Lung (tissue), 12 donors: ENCODE measurements around the gene CFAP410. TPM values are rescaled to one million over a fixed set of nuclear protein-coding genes. Genes with fewer than 3 reads are reported as not detected.

Source experiments
- ATAC-seq: fragments of 200-7000 bp; cut with Tn5 transposase; one replicate; pipeline ENCODE4 v1.9.1; 2020; ENCODE audit warnings: moderate number of reproducible peaks; ENCODE audit not compliant: insufficient read depth, low FRiP score
- DNase-seq, 3 donors: peaks; one replicate each; pipeline ENCODE4 v3.0.0-alpha.2; 2013 to 2017
- H3K27ac ChIP-seq, 2 donors: one replicate each; pipeline ENCODE4 v1.5.1; 2013; ENCODE audit warnings: mild to moderate bottlenecking in 2 of 2, moderate library complexity in 2 of 2, control low read depth in 1 of 2, inconsistent platforms in 1 of 2, low read depth in 1 of 2, low read length in 1 of 2
- H3K27me3 ChIP-seq, 3 donors: one replicate each; pipeline ENCODE4 v1.5.1; 2013; ENCODE audit warnings: low read length in 2 of 3; ENCODE audit not compliant: control insufficient read depth in 3 of 3, insufficient read depth in 3 of 3
- H3K36me3 ChIP-seq, 4 donors: one replicate each; pipeline ENCODE4 v1.5.1; 2013; ENCODE audit warnings: low read length in 4 of 4, mild to moderate bottlenecking in 1 of 4, moderate library complexity in 1 of 4; ENCODE audit not compliant: control insufficient read depth in 4 of 4, insufficient read depth in 4 of 4
- H3K4me1 ChIP-seq, 5 donors: one replicate each; pipeline ENCODE4 v1.5.1; 2013; ENCODE audit warnings: low read length in 5 of 5, mild to moderate bottlenecking in 2 of 5, moderate library complexity in 1 of 5; ENCODE audit not compliant: control insufficient read depth in 5 of 5, insufficient read depth in 5 of 5
- H3K4me3 ChIP-seq: one replicate; pipeline ENCODE4 v1.5.1; 2013; ENCODE audit warnings: mild to moderate bottlenecking, control low read depth, moderate library complexity
- H3K9ac ChIP-seq, 2 donors: one replicate each; pipeline ENCODE4 v1.5.1; 2013; ENCODE audit warnings: low read length in 2 of 2, control low read depth in 1 of 2; ENCODE audit not compliant: insufficient read depth in 1 of 2
- H3K9me3 ChIP-seq, 4 donors: one replicate each; pipeline ENCODE4 v1.5.1; 2013; ENCODE audit warnings: low read length in 3 of 4, mild to moderate bottlenecking in 1 of 4, moderate library complexity in 1 of 4; ENCODE audit not compliant: control insufficient read depth in 4 of 4, insufficient read depth in 3 of 4
- CTCF ChIP-seq: IDR thresholded peaks from 2 replicates; pipeline ENCODE4 v1.5.1; 2012; ENCODE audit warnings: mild to moderate bottlenecking; ENCODE audit errors: control extremely low read depth, extremely low read depth
- WGBS, 2 donors: extraction: QIAGEN DNeasy Blood & Tissue Kit; methylation state at CpG; one replicate each; pipeline ENCODE4 v1.1.7; 2013; 5-methylcytosine and 5-hydroxymethylcytosine counted together
- polyA plus RNA-seq, 2 donors: library from polyadenylated mRNA; stranded (reverse); fragments of 200-250 nt; gene quantifications; one replicate each; pipeline ENCODE4 v1.2.1, GENCODE V29; 2013
- total RNA-seq, 2 donors: library from RNA; depleted of rRNA in 1 of 2; stranded (reverse); fragments of >200 nt in 1 of 2; gene quantifications; one replicate each; pipeline ENCODE4 v1.2.1, GENCODE V29; 2014 to 2021
- donor health status: control.
- donor health status: control.
- donor health status: Bipolar disorder and iron deficiency.
- donor health status: healthy.
- donor health status: DM: yes; HTN: yes; CAD: no.

CFAP410 gene
- total and polyA plus RNA-seq, 4 donors, result 24.3 to 72.7 (median 39.5) TPM

DNA sequence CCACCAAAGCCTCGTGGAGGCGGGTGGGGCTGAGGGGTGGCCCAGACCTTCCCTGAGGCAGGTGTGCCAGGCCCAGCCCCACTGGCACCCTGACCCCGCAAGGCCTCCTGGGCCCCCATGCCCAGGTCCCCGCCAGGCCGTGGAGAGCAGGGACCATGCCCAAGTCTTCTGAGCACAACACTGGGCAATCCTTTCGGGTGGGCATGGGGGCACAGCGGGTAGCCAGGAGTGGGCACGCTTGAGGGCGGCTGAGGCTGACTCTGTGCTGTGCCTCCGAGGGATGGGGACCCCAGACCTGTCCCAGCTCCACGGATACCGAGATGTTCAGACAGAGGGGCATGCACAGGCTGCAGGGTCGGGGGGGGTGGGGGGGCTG lies 12.9 kb downstream of the CFAP410 start:
- TF ChIP-seq CTCF, result no peak
- peaks cover 0 to 79% (median 7%) of the 10 kb centered on the region in 4 donors for H3K36me3 ChIP-seq

DNA sequence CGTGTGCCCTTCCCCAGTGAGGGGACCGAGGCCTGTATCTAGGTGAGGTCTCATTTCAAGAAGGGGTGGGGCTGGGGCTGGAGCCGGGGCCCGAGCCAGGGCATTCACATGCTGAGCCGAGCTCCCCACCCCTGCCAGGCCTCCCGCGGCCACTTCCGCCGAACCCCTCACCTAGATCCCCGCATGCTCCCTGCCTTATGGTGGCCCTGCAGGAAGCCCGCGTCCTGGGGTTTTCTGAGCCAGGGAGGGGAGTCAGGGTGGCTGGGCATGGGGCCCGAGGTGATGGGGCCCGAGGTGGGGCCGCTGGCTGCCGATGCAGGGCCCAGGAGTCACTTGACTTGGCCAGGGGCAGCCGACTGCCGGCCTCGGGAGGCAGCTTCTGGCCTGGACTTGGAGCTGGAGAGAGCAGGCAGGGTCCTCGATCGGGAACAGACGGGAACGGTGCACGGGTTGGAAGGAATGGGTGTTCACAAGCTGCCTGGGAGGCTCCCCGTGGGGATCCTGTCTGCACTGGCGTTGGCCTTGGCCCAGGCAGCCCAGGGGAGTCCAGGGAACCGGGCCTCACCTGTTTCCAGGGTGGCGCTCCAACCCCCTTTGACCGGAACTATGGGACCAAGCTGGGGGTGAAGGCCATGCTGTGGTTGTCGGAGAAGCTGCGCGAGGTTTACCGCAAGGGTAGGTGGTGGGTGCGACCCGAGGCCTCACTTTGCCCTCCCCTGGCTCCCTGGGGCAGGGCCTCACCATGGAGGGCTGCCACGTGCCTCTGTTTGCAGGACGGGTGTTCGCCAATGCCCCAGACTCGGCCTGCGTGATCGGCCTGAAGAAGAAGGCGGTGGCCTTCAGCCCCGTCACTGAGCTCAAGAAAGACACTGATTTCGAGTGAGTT lies 13.6 kb downstream of the CFAP410 start:
- Histone ChIP-seq H3K36me3 (peaks cover 0 to 77% (median 7%) of the 10 kb centered on the region in 4 donors), H3K9me3 (no peaks in the 10 kb centered on the region), H3K4me1 (no peaks in the 10 kb centered on the region), H3K9ac (no peak overlapping the region), H3K27me3 (no peaks in the 10 kb centered on the region), H3K27ac (no peak overlapping the region), H3K4me3 (no peak overlapping the region)
- DNase-seq (no peak), ATAC-seq (no peak)
- WGBS, 2 donors, result 93 to 95% methylated on average over 44 of the region's 44 CpGs
- no peak for TF ChIP-seq CTCF

More for the DNA sequence above, 12.9 kb downstream of the CFAP410 start:
- no peak for DNase-seq
- WGBS, 2 donors, result 91 to 97% methylated on average over 12 to 13 of the region's 13 CpGs
- Histone ChIP-seq H3K4me1 (no peaks in the 10 kb centered on the region), H3K9me3 (no peaks in the 10 kb centered on the region), H3K27me3 (no peaks in the 10 kb centered on the region), H3K4me3 (no peak overlapping the region), H3K9ac (no peak overlapping the region), H3K27ac (no peak overlapping the region)
- ATAC-seq, result no peak

DNA sequence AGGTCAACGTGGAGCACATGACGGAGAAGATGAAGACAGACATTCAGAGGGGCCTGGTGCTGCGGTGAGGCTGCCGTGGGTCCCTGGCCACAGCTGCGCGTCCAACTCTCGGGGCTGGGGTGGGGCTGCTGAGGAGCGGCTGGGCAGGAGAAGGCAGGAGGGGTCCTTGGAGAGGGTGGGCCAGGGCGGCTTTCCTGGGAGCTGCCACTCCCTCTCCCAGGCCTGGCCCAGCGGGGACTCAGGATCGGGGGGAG lies 14.4 kb downstream of the CFAP410 start:
- WGBS, 2 donors, result 94 to 97% methylated on average over 11 of the region's 11 CpGs
- Histone ChIP-seq H3K4me1 (no peaks in the 10 kb centered on the region), H3K4me3 (no peak overlapping the region), H3K9ac (no peak overlapping the region), H3K27ac (no peak overlapping the region), H3K36me3 (peaks cover 0 to 76% (median 9%) of the 10 kb centered on the region in 4 donors), H3K27me3 (no peaks in the 10 kb centered on the region), H3K9me3 (no peaks in the 10 kb centered on the region)
- no peak for TF ChIP-seq CTCF
- DNase-seq, result no peak
- ATAC-seq, result no peak
